Thyroid gland (tissue), 4 donors: ENCODE measurements around the gene TBC1D1.

Source experiments
- POLR2A ChIP-seq, 2 donors: fragments of 450-650 bp; IDR thresholded peaks; one replicate each; pipeline ENCODE4 v1.6.1; 2017; ENCODE audit warnings: antibody characterized with exemption in 2 of 2, mild to moderate bottlenecking in 2 of 2, moderate library complexity in 1 of 2
- TF ChIP-seq, protein P1 (sequence below), 6 experiments: fragments of 200-600 bp in 3 of 6; fragments of 450-650 bp in 3 of 6; sonication (generic) in 3 of 6; IDR thresholded peaks; one replicate each; pipeline ENCODE4 v1.5.1; 2016 to 2019; ENCODE audit warnings: antibody characterized with exemption in 6 of 6, mild to moderate bottlenecking in 2 of 6, inconsistent platforms in 1 of 6, moderate library complexity in 1 of 6

DNA sequence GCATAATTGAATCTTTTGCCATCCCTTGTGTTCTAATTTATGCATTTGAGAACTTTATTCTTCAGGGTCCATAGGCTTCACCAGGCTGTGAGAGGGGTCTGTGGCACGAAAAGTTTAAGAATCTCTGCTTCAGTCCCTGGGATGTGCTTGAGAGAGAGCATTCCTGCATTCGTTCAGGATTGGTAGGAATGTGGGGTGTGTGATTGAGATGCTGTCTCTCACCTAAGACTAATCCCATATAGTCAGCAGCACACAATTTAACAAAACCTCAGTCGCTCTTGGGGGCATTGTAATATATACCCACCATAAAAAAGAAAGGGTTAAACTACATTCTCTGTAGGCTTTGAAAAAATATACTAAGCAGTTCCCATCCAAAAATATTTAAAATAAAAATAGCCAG is 111.0 kb downstream of the TBC1D1 start:
- TF ChIP-seq, protein P1, sequence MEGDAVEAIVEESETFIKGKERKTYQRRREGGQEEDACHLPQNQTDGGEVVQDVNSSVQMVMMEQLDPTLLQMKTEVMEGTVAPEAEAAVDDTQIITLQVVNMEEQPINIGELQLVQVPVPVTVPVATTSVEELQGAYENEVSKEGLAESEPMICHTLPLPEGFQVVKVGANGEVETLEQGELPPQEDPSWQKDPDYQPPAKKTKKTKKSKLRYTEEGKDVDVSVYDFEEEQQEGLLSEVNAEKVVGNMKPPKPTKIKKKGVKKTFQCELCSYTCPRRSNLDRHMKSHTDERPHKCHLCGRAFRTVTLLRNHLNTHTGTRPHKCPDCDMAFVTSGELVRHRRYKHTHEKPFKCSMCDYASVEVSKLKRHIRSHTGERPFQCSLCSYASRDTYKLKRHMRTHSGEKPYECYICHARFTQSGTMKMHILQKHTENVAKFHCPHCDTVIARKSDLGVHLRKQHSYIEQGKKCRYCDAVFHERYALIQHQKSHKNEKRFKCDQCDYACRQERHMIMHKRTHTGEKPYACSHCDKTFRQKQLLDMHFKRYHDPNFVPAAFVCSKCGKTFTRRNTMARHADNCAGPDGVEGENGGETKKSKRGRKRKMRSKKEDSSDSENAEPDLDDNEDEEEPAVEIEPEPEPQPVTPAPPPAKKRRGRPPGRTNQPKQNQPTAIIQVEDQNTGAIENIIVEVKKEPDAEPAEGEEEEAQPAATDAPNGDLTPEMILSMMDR (IDR thresholded peaks at IDR 0.05) = no peak
- no peak for TF ChIP-seq POLR2A (IDR thresholded peaks at IDR 0.05)
